Muscle layer of duodenum (tissue), 2 donors: ENCODE data around the gene REXO1.
"Not testable (repeated sequence)": the region's sequence is repeated elsewhere in the genome, so short reads cannot be mapped to it uniquely, and the experiment has no call there.

Experiments
- H3K27ac ChIP-seq: one replicate; pipeline ENCODE4 v1.7.0; 2013; ENCODE audit warnings: mild to moderate bottlenecking, low read length
- H3K27me3 ChIP-seq: one replicate; pipeline ENCODE4 v1.7.0; 2013; ENCODE audit warnings: low read depth, mild to moderate bottlenecking, control low read depth, low read length
- H3K36me3 ChIP-seq, 2 donors: one replicate each; pipeline ENCODE4 v1.7.0; 2013; ENCODE audit warnings: low read length in 2 of 2, control low read depth in 1 of 2, mild to moderate bottlenecking in 1 of 2; ENCODE audit not compliant: insufficient read depth in 2 of 2, control insufficient read depth in 1 of 2
- H3K4me1 ChIP-seq, 2 donors: one replicate each; pipeline ENCODE4 v1.7.0; 2013; ENCODE audit warnings: low read length in 2 of 2, mild to moderate bottlenecking in 2 of 2, control low read depth in 1 of 2, moderate library complexity in 1 of 2; ENCODE audit not compliant: insufficient read depth in 2 of 2, control insufficient read depth in 1 of 2
- H3K4me3 ChIP-seq, 2 donors: one replicate each; pipeline ENCODE4 v1.7.0; 2013; ENCODE audit warnings: low read length in 2 of 2, low read depth in 1 of 2, mild to moderate bottlenecking in 1 of 2
- H3K9me3 ChIP-seq, 2 donors: one replicate each; pipeline ENCODE4 v1.7.0; 2013; ENCODE audit warnings: low read length in 2 of 2, control low read depth in 1 of 2, mild to moderate bottlenecking in 1 of 2; ENCODE audit not compliant: control insufficient read depth in 1 of 2
- donor health status: healthy.

Gene REXO1

GRCh38 chr19:1848399-1849131, at the start of gene REXO1:
REXO1 (minus strand) TSS chr19:1848483; CDS start chr19:1848358, 125 bp downstream.
- Histone ChIP-seq H3K27ac (peak within 1 kb of the TSS; percentile 72), H3K9me3 (no peaks in the 10 kb centered on the region), H3K27me3 (no peaks in the 10 kb centered on the region), H3K4me3 (peak within 1 kb of the TSS; percentile 91 to 100), H3K4me1 (peaks cover 16 to 65% of the 10 kb centered on the region in 2 donors), H3K36me3 (peaks cover 3 to 14% of the 10 kb centered on the region in 2 donors)

GRCh38 chr19:1896508-1896907, 48.2 kb upstream of the REXO1 start:
- peaks cover 0 to 10% of the 10 kb centered on the region in 2 donors for H3K4me1 ChIP-seq
- no peaks in the 10 kb centered on the region for H3K27me3 ChIP-seq
- no peak overlapping the region for H3K4me3 ChIP-seq
- H3K27ac ChIP-seq = no peak overlapping the region
- H3K36me3 ChIP-seq = no peaks in the 10 kb centered on the region
- H3K9me3 ChIP-seq = no peaks in the 10 kb centered on the region

GRCh38 chr19:1893791-1894190, 45.5 kb upstream of the REXO1 start:
- Histone ChIP-seq H3K4me3 (no peak overlapping the region), H3K9me3 (no peaks in the 10 kb centered on the region), H3K4me1 (peaks cover 0 to 10% of the 10 kb centered on the region in 2 donors), H3K27ac (no peak overlapping the region), H3K27me3 (no peaks in the 10 kb centered on the region), H3K36me3 (no peaks in the 10 kb centered on the region)

GRCh38 chr19:1889907-1890306, 41.6 kb upstream of the REXO1 start:
- H3K36me3 ChIP-seq = no peaks in the 10 kb centered on the region
- H3K4me3 ChIP-seq = no peak overlapping the region
- H3K27ac ChIP-seq = no peak overlapping the region
- H3K9me3 ChIP-seq = no peaks in the 10 kb centered on the region
- no peaks in the 10 kb centered on the region for H3K27me3 ChIP-seq
- no peaks in the 10 kb centered on the region for H3K4me1 ChIP-seq

- H3K27ac ChIP-seq = no peak overlapping the region
- H3K27me3 ChIP-seq = no peaks in the 10 kb centered on the region
- no peaks in the 10 kb centered on the region for H3K36me3 ChIP-seq
- no peaks in the 10 kb centered on the region for H3K9me3 ChIP-seq
- H3K4me1 ChIP-seq = peaks cover 10 to 13% of the 10 kb centered on the region in 2 donors
- H3K4me3 ChIP-seq = no peak overlapping the region
Measured at GRCh38 chr19:1888385-1888784, 40.1 kb upstream of the REXO1 start.

- H3K4me3 ChIP-seq, H3K27me3 ChIP-seq, H3K9me3 ChIP-seq, H3K36me3 ChIP-seq, H3K27ac ChIP-seq: not testable (repeated sequence)
- peaks cover 10 to 31% of the 10 kb centered on the region in 2 donors for H3K4me1 ChIP-seq
Measured at GRCh38 chr19:1886360-1886759, 38.1 kb upstream of the REXO1 start.

- peaks cover 10 to 35% of the 10 kb centered on the region in 2 donors for H3K4me1 ChIP-seq
- not testable (repeated sequence) for H3K9me3 ChIP-seq, H3K27me3 ChIP-seq, H3K36me3 ChIP-seq
- peak within 1 kb of the TSS; percentile 63 for H3K27ac ChIP-seq
- H3K4me3 ChIP-seq = peak within 1 kb of the TSS; percentile 89 to 94
Measured at GRCh38 chr19:1885398-1886119, 37.3 kb upstream of the REXO1 start, which contains the start of gene ABHD17A. ABHD17A (minus strand) TSS chr19:1885496; CDS start chr19:1881566, 3,930 bp downstream.

GRCh38 chr19:1884719-1885334, 36.5 kb upstream of the REXO1 start:
- Histone ChIP-seq H3K4me1 (peaks cover 10 to 38% of the 10 kb centered on the region in 2 donors), H3K9me3 (no peaks in the 10 kb centered on the region), H3K4me3 (peak overlapping the region; percentile 89 to 94), H3K27me3 (no peaks in the 10 kb centered on the region), H3K27ac (peak overlapping the region; percentile 63), H3K36me3 (peaks cover 0 to 7% of the 10 kb centered on the region in 2 donors)

GRCh38 chr19:1884291-1884718, 36.0 kb upstream of the REXO1 start:
- no peaks in the 10 kb centered on the region for H3K9me3 ChIP-seq
- peak overlapping the region; percentile 89 to 94 for H3K4me3 ChIP-seq
- H3K27me3 ChIP-seq = no peaks in the 10 kb centered on the region
- peak overlapping the region; percentile 63 for H3K27ac ChIP-seq
- H3K4me1 ChIP-seq = peaks cover 10 to 38% of the 10 kb centered on the region in 2 donors
- peaks cover 0 to 7% of the 10 kb centered on the region in 2 donors for H3K36me3 ChIP-seq

- peaks cover 10 to 38% of the 10 kb centered on the region in 2 donors for H3K4me1 ChIP-seq
- H3K4me3 ChIP-seq = peak overlapping the region; percentile 89 to 94
- H3K9me3 ChIP-seq = no peaks in the 10 kb centered on the region
- peaks cover 0 to 7% of the 10 kb centered on the region in 2 donors for H3K36me3 ChIP-seq
- peak overlapping the region; percentile 63 for H3K27ac ChIP-seq
- H3K27me3 ChIP-seq = no peaks in the 10 kb centered on the region
Measured at GRCh38 chr19:1883784-1884183, 35.5 kb upstream of the REXO1 start.
